ENCODE data around the gene TULP4.

The TULP4 gene

DNA sequence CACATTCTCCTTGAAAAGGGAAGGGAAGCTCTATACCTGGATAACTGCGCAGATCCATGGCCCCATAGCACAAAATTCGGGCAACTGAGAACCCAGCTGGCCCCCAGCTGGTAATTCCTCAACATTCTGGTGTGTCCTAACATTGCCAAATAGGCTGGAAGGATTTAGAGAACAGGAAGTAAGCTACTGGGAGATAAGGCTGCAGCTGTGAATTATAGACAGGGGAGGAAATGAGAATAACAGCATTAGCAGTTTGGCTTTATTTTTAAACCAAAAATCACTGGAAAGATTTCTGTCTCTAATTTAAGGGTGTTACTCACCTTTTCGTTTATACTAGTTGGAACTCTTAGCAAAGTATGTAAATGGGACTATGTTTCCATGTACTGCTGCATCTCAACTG, 97.2 kb downstream of the TULP4 start:
- Histone ChIP-seq H3K36me3 (ENCODE audit: insufficient read depth, low read length) (no peaks in the 10 kb centered on the region), H3K27me3 (ENCODE audit: insufficient read depth, low read length, poor library complexity, severe bottlenecking) (no peaks in the 10 kb centered on the region), H2AFZ (ENCODE audit: low read length) (no peak overlapping the region), H3K79me2 (ENCODE audit: insufficient read depth, low read length) (no peaks in the 10 kb centered on the region), H3F3A (ENCODE audit: low read depth) (no peaks in the 10 kb centered on the region; the same call in 1 of the 2 replicates), H3K9ac (ENCODE audit: low read depth, low read length, poor library complexity, severe bottlenecking) (no peak overlapping the region), H3K4me3 (ENCODE audit: low read length, poor library complexity, severe bottlenecking) (no peak overlapping the region), H3K9me3 (ENCODE audit: insufficient read depth, low read depth, low read length) (no peaks in the 10 kb centered on the region), H3K4me2 (ENCODE audit: low read depth, low read length, poor library complexity, severe bottlenecking) (peak overlapping the region; percentile 25), H4K20me1 (ENCODE audit: insufficient read depth, low read length, poor library complexity, severe bottlenecking) (no peaks in the 10 kb centered on the region), H3K4me1 (ENCODE audit: insufficient read depth, low read length, poor library complexity, severe bottlenecking) (peaks cover 21% of the 10 kb centered on the region), H3K9me2 (replicated peaks; ENCODE audit: low read depth, low read length) (no peaks in the 10 kb centered on the region)
- TF ChIP-seq EZH2phosphoT487 (IDR thresholded peaks at IDR 0.05; ENCODE audit: borderline replicate concordance): no peak
- TF ChIP-seq, protein P1, sequence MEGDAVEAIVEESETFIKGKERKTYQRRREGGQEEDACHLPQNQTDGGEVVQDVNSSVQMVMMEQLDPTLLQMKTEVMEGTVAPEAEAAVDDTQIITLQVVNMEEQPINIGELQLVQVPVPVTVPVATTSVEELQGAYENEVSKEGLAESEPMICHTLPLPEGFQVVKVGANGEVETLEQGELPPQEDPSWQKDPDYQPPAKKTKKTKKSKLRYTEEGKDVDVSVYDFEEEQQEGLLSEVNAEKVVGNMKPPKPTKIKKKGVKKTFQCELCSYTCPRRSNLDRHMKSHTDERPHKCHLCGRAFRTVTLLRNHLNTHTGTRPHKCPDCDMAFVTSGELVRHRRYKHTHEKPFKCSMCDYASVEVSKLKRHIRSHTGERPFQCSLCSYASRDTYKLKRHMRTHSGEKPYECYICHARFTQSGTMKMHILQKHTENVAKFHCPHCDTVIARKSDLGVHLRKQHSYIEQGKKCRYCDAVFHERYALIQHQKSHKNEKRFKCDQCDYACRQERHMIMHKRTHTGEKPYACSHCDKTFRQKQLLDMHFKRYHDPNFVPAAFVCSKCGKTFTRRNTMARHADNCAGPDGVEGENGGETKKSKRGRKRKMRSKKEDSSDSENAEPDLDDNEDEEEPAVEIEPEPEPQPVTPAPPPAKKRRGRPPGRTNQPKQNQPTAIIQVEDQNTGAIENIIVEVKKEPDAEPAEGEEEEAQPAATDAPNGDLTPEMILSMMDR (conservative IDR thresholded peaks at IDR 0.05; ENCODE audit: low read length): no peak

DNA sequence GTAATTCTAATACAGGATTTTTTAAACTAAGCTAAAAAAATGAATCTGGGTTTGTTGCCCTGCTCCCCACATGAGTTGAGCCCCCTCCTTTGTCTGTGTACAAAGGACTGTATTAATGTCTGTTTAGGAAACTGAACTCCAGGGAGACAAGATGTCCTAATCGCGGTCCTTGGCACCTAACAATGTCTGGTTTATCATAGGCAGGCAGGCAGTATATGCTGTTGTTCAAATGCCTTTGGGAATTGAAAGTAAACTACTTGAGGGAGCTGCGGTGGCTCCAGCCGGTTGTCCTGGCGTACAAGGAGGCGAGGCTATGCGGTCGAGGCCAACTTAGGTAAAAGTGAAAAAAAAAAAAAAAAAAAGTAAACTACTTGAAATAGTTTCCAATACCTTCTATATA, 98.5 kb downstream of the TULP4 start:
- no peaks in the 10 kb centered on the region for H3K9me3 ChIP-seq (ENCODE audit: insufficient read depth, low read depth, low read length)
- H3K36me3 ChIP-seq (ENCODE audit: insufficient read depth, low read length): no peaks in the 10 kb centered on the region
- H3F3A ChIP-seq (ENCODE audit: low read depth): no peaks in the 10 kb centered on the region; the same call in 1 of the 2 replicates
- no peaks in the 10 kb centered on the region for H3K27me3 ChIP-seq (ENCODE audit: insufficient read depth, low read length, poor library complexity, severe bottlenecking)
- H2AFZ ChIP-seq (ENCODE audit: low read length): no peak overlapping the region
- H3K9me2 ChIP-seq (replicated peaks; ENCODE audit: low read depth, low read length): no peaks in the 10 kb centered on the region
- peaks cover 21% of the 10 kb centered on the region for H3K4me1 ChIP-seq (ENCODE audit: insufficient read depth, low read length, poor library complexity, severe bottlenecking)
- no peaks in the 10 kb centered on the region for H3K79me2 ChIP-seq (ENCODE audit: insufficient read depth, low read length)
- no peak overlapping the region for H3K4me3 ChIP-seq (ENCODE audit: low read length, poor library complexity, severe bottlenecking)
- TF ChIP-seq EZH2phosphoT487 (IDR thresholded peaks at IDR 0.05; ENCODE audit: borderline replicate concordance): no peak
- TF ChIP-seq, protein P1 (conservative IDR thresholded peaks at IDR 0.05; ENCODE audit: low read length): no peak
- no peak overlapping the region for H3K9ac ChIP-seq (ENCODE audit: low read depth, low read length, poor library complexity, severe bottlenecking)
- H4K20me1 ChIP-seq (ENCODE audit: insufficient read depth, low read length, poor library complexity, severe bottlenecking): no peaks in the 10 kb centered on the region
- no peak overlapping the region for H3K4me2 ChIP-seq (ENCODE audit: low read depth, low read length, poor library complexity, severe bottlenecking)

DNA sequence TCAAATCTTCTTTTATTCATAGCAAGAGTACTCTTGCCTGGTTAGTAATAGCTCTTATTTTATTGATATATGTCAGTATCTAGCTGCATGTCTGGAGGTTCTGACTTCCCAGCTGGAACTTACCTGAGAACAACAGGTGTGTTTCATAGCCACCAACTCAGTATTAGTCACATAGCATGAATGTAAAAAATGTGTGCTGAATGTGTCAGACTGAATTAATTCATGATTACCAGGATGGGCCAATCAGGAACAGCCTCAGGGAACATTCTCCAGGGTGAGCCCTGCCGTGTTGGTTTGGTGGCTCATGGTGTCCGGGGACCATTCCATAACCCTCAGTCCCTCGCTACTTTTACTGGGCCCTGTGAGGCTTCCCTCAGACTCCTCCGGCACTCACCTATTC, 99.7 kb downstream of the TULP4 start:
- no peak for TF ChIP-seq EZH2phosphoT487 (IDR thresholded peaks at IDR 0.05; ENCODE audit: borderline replicate concordance)
- TF ChIP-seq, protein P1 (conservative IDR thresholded peaks at IDR 0.05; ENCODE audit: low read length): no peak
- peaks cover 21% of the 10 kb centered on the region for H3K4me1 ChIP-seq (ENCODE audit: insufficient read depth, low read length, poor library complexity, severe bottlenecking)
- H3F3A ChIP-seq (ENCODE audit: low read depth): no peaks in the 10 kb centered on the region; the same call in 1 of the 2 replicates
- H3K9me2 ChIP-seq (replicated peaks; ENCODE audit: low read depth, low read length): no peaks in the 10 kb centered on the region
- H3K9me3 ChIP-seq (ENCODE audit: insufficient read depth, low read depth, low read length): no peaks in the 10 kb centered on the region
- H3K36me3 ChIP-seq (ENCODE audit: insufficient read depth, low read length): no peaks in the 10 kb centered on the region
- no peaks in the 10 kb centered on the region for H3K27me3 ChIP-seq (ENCODE audit: insufficient read depth, low read length, poor library complexity, severe bottlenecking)
- H4K20me1 ChIP-seq (ENCODE audit: insufficient read depth, low read length, poor library complexity, severe bottlenecking): no peaks in the 10 kb centered on the region
- H3K79me2 ChIP-seq (ENCODE audit: insufficient read depth, low read length): no peaks in the 10 kb centered on the region
- no peak overlapping the region for H3K9ac ChIP-seq (ENCODE audit: low read depth, low read length, poor library complexity, severe bottlenecking)
- H2AFZ ChIP-seq (ENCODE audit: low read length): no peak overlapping the region
- no peak overlapping the region for H3K4me3 ChIP-seq (ENCODE audit: low read length, poor library complexity, severe bottlenecking)
- H3K4me2 ChIP-seq (ENCODE audit: low read depth, low read length, poor library complexity, severe bottlenecking): no peak overlapping the region

Data from Loucy (cell line).